ENCODE measurements around the gene RNF5. TPM values are rescaled to one million over a fixed set of nuclear protein-coding genes. Genes with fewer than 3 reads are reported as not detected.
A peak's percentile ranks its signal among the peaks of the same experiment; 100 is the strongest.

RNF5 gene
- total and polyA plus RNA-seq, 9 of the 15 experiments (the other 6 are each of a cell fraction or from before 2014, with no cell fraction given): 62.2 to 245 (median 129) TPM

DNA sequence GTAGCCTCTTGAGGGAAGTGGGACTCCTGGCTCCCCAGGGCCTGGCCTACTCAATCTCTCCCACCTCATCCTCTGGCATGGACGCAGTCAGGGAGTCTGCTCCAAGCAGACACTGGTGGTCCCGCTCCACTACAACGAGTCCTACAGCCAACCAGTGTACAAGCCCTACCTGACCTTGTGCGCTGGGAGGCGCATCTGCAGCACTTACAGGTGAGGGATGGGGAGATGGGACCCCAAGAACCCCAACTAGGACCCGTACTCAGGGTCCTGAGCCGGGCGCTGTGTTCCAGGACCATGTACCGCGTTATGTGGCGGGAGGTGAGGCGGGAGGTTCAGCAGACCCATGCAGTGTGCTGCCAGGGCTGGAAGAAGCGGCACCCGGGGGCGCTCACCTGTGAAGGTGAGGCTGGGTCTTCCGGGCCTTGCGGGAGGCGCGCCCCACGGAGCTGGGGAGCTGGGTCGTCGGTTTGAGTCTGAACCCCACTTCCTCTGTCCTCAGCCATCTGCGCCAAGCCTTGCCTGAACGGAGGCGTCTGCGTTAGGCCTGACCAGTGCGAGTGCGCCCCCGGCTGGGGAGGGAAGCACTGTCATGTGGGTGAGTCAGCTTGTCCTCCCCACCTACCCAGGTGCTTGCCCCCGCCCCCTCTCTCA is 11.7 kb upstream of the RNF5 start (continued):
- TF ChIP-seq MAZ (CRISPR knock-in tag; conservative IDR thresholded peaks at IDR 0.05 in 1 of 2, IDR thresholded peaks at IDR 0.05 in 1 of 2) (peak in 1 of 2 experiments; percentile 18; a peak in 1 of 4 replicates), NFE2 (IDR thresholded peaks at IDR 0.05; ENCODE audit: low read depth) (peak; percentile 60; the same call in 1 of the 2 replicates), KLF16 (IDR thresholded peaks at IDR 0.05) (no peak)
- TF ChIP-seq, protein P1, sequence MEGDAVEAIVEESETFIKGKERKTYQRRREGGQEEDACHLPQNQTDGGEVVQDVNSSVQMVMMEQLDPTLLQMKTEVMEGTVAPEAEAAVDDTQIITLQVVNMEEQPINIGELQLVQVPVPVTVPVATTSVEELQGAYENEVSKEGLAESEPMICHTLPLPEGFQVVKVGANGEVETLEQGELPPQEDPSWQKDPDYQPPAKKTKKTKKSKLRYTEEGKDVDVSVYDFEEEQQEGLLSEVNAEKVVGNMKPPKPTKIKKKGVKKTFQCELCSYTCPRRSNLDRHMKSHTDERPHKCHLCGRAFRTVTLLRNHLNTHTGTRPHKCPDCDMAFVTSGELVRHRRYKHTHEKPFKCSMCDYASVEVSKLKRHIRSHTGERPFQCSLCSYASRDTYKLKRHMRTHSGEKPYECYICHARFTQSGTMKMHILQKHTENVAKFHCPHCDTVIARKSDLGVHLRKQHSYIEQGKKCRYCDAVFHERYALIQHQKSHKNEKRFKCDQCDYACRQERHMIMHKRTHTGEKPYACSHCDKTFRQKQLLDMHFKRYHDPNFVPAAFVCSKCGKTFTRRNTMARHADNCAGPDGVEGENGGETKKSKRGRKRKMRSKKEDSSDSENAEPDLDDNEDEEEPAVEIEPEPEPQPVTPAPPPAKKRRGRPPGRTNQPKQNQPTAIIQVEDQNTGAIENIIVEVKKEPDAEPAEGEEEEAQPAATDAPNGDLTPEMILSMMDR (IDR thresholded peaks at IDR 0.05 in 2 of 3, conservative IDR thresholded peaks at IDR 0.05 in 1 of 3; ENCODE audit: insufficient read depth in 2 of 3, low read depth in 1 of 3, low read length in 3 of 3): peak; percentile 40 to 59 (median 58)

DNA sequence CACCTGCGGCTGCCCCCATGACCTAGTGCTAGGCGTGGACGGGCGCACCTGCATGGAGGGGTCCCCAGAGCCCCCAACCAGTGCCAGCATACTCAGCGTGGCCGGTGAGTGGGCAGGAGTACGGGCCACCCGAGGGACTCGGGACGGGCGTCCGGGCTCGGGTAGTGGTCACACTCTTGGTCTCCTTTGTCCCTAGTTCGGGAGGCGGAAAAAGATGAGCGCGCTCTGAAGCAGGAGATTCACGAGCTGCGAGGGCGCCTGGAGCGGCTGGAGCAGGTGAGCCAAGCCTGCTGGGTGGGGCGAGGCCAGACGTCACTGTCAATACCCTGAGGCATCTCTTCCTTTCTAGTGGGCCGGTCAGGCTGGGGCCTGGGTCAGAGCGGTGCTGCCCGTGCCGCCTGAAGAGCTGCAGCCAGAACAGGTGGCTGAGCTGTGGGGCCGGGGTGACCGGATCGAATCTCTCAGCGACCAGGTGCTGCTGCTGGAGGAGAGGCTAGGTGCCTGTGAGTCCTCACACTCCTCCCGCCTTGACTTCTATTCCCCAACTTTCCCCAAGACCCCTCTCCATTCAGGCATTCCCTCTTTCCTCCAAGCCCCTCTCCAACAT is 10.9 kb upstream of the RNF5 start:
- peaks cover 3% of the 10 kb centered on the region; the same call in 1 of the 3 replicates for H3K79me2 ChIP-seq (ENCODE audit: control insufficient read depth, insufficient read depth, low read length)
- peak overlapping the region; percentile 65 for H3K4me2 ChIP-seq (ENCODE audit: insufficient read depth, low read length)
- CTCF ChIA-PET (ENCODE audit: low intra/inter-chr PET ratio): no interaction called here
- intact Hi-C loops (cut with micrococcal nuclease): loop anchor here (5.0 kb wide), 1 partner anchor 50 kb away; no protein-coding TSS in a partner anchor
- no peak overlapping the region for H3K4me3 ChIP-seq
- DNase-seq (ENCODE audit: extremely low read depth in 1 of 4, low spot score in 3 of 4) (no peak), ATAC-seq (peak; percentile 3; the same call in 2 of the 3 replicates), FAIRE-seq (no peak)
- H2AFZ ChIP-seq (ENCODE audit: low read depth, low read length): no peak overlapping the region
- 83% methylated on average over 27 of the region's 32 CpGs for WGBS (ENCODE audit: insufficient coverage, low coverage, missing lambda C conversion rate)
- POLR2A ChIA-PET: interaction anchor here (0.8 to 2.2 kb wide), 8 partner anchors 10 to 74 kb away, joined by 3 to 25 read pairs (median 4); partner anchors contain the start of genes AGPAT1 and FKBPL
- H3K27ac ChIP-seq (ENCODE audit: extremely low read depth, low read depth, low read length): peak overlapping the region; percentile 83
- in situ Hi-C loops (cut with MboI): no loop called here
- no peaks in the 10 kb centered on the region for H4K20me1 ChIP-seq (replicated peaks; ENCODE audit: control insufficient read depth, insufficient read depth, low read length)
- H3K9me3 ChIP-seq (replicated peaks; ENCODE audit: control insufficient read depth, insufficient read depth, low read depth, low read length): no peaks in the 10 kb centered on the region
- H3K9ac ChIP-seq (ENCODE audit: insufficient read depth in 1 of 2, low read depth in 2 of 2, low read length in 2 of 2): peak overlapping the region; percentile 53 to 88
- no peaks in the 10 kb centered on the region for H3K9me1 ChIP-seq (ENCODE audit: control insufficient read depth, insufficient read depth, low read length)
- H3K36me3 ChIP-seq (ENCODE audit: control insufficient read depth, insufficient read depth, low read length): peaks cover 82% of the 10 kb centered on the region
- BruUV-seq (replicated peaks): no TSS peak
- peaks cover 44 to 51% of the 10 kb centered on the region in 2 experiments for H3K4me1 ChIP-seq (replicated peaks in 1 of 2; ENCODE audit: control insufficient read depth in 2 of 2, insufficient read depth in 2 of 2, low read length in 2 of 2)
- no peaks in the 10 kb centered on the region for H3K27me3 ChIP-seq (ENCODE audit: control insufficient read depth in 2 of 2, insufficient read depth in 2 of 2, low read length in 2 of 2)
- TF ChIP-seq ZNF197 (CRISPR knock-in tag; IDR thresholded peaks at IDR 0.05; ENCODE audit: low read depth) (no peak), PTRF (tag; IDR thresholded peaks at IDR 0.05) (0 out of 2 replicates have a peak, but pooled peaks have one; percentile 19), ARHGAP35 (IDR thresholded peaks at IDR 0.05; ENCODE audit: partially characterized antibody) (peak; percentile 79), ZFPM2 (CRISPR knock-in tag; IDR thresholded peaks at IDR 0.05) (no peak), ZNF586 (CRISPR knock-in tag; conservative IDR thresholded peaks at IDR 0.05) (no peak), HDAC2 (IDR thresholded peaks at IDR 0.05) (no peak), POLR2G (IDR thresholded peaks at IDR 0.05; ENCODE audit: low read depth, low read length) (peak; percentile 64), KAT8 (IDR thresholded peaks at IDR 0.05; ENCODE audit: low read depth) (no peak), CAMTA2 (CRISPR knock-in tag; conservative IDR thresholded peaks at IDR 0.05) (0 out of 2 replicates have a peak, but pooled peaks have one; percentile 17)
- TF ChIP-seq, protein P2, sequence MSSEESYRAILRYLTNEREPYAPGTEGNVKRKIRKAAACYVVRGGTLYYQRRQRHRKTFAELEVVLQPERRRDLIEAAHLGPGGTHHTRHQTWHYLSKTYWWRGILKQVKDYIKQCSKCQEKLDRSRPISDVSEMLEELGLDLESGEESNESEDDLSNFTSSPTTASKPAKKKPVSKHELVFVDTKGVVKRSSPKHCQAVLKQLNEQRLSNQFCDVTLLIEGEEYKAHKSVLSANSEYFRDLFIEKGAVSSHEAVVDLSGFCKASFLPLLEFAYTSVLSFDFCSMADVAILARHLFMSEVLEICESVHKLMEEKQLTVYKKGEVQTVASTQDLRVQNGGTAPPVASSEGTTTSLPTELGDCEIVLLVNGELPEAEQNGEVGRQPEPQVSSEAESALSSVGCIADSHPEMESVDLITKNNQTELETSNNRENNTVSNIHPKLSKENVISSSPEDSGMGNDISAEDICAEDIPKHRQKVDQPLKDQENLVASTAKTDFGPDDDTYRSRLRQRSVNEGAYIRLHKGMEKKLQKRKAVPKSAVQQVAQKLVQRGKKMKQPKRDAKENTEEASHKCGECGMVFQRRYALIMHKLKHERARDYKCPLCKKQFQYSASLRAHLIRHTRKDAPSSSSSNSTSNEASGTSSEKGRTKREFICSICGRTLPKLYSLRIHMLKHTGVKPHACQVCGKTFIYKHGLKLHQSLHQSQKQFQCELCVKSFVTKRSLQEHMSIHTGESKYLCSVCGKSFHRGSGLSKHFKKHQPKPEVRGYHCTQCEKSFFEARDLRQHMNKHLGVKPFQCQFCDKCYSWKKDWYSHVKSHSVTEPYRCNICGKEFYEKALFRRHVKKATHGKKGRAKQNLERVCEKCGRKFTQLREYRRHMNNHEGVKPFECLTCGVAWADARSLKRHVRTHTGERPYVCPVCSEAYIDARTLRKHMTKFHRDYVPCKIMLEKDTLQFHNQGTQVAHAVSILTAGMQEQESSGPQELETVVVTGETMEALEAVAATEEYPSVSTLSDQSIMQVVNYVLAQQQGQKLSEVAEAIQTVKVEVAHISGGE (CRISPR knock-in tag; IDR thresholded peaks at IDR 0.05): no peak

All from K562 (cell line).